H9 (cell line): ENCODE results near the gene INSYN1. TPM values are rescaled to one million over a fixed set of nuclear protein-coding genes. Genes with fewer than 3 reads are reported as not detected.

ENCODE experiments used
- DNase-seq: peaks from one replicate; pipeline ENCODE4 v3.0.0-alpha.2; 2017
- H2AFZ ChIP-seq: one replicate; pipeline ENCODE4 v1.6.1; 2013; ENCODE audit warnings: mild to moderate bottlenecking, low read length, control low read depth, moderate library complexity
- H2AK5ac ChIP-seq: 2 replicates; pipeline ENCODE4 v1.6.1; 2013; ENCODE audit warnings: low read length, control low read depth, mixed read lengths; ENCODE audit not compliant: insufficient read length
- H2BK120ac ChIP-seq: one replicate; pipeline ENCODE4 v1.6.1; 2013; ENCODE audit warnings: low read depth, mild to moderate bottlenecking, low read length, control low read depth, inconsistent platforms; ENCODE audit not compliant: poor library complexity, severe bottlenecking
- H2BK12ac ChIP-seq: 2 replicates; pipeline ENCODE4 v1.6.1; 2013; ENCODE audit warnings: low read length, control low read depth, mixed read lengths, low read depth; ENCODE audit not compliant: insufficient read length
- H2BK15ac ChIP-seq: 2 replicates; pipeline ENCODE4 v1.6.1; 2013; ENCODE audit warnings: low read depth, low read length, control low read depth
- H2BK20ac ChIP-seq: one replicate; pipeline ENCODE4 v1.6.1; 2013; ENCODE audit warnings: low read depth, mild to moderate bottlenecking, low read length, control low read depth, inconsistent platforms; ENCODE audit not compliant: poor library complexity, severe bottlenecking
- H2BK5ac ChIP-seq: 2 replicates; pipeline ENCODE4 v1.6.1; 2013; ENCODE audit warnings: low read length, control low read depth, mixed read lengths; ENCODE audit not compliant: insufficient read length
- H3K14ac ChIP-seq: 2 replicates; pipeline ENCODE4 v1.6.1; 2013; ENCODE audit warnings: low read length, control low read depth; ENCODE audit not compliant: insufficient read depth
- H3K18ac ChIP-seq: 2 replicates; pipeline ENCODE4 v1.6.1; 2013; ENCODE audit warnings: low read depth, mild to moderate bottlenecking, mixed read lengths, low read length, control low read depth; ENCODE audit not compliant: insufficient read length
- H3K23ac ChIP-seq: 2 replicates; pipeline ENCODE4 v1.6.1; 2013; ENCODE audit warnings: low read length, control low read depth, mixed read lengths, low read depth; ENCODE audit not compliant: insufficient read length
- H3K23me2 ChIP-seq: 2 replicates; pipeline ENCODE4 v1.6.1; 2013; ENCODE audit warnings: low read depth, mild to moderate bottlenecking, mixed read lengths, low read length, control low read depth; ENCODE audit not compliant: insufficient read length, poor library complexity, severe bottlenecking
- H3K27ac ChIP-seq: 2 replicates; pipeline ENCODE4 v1.5.1; 2013; ENCODE audit warnings: low read length, control low read depth, mixed read lengths, low read depth; ENCODE audit not compliant: insufficient read length
- H3K27me3 ChIP-seq: 2 replicates; pipeline ENCODE4 v1.6.1; 2013; ENCODE audit warnings: low read length, control low read depth, inconsistent platforms; ENCODE audit not compliant: insufficient read depth
- H3K4ac ChIP-seq: 2 replicates; pipeline ENCODE4 v1.6.1; 2013; ENCODE audit warnings: low read depth, mild to moderate bottlenecking, control low read depth, inconsistent platforms, low read length, moderate library complexity
- H3K4me1 ChIP-seq: 2 replicates; pipeline ENCODE4 v1.6.1; 2013; ENCODE audit warnings: low read length, control low read depth, inconsistent platforms; ENCODE audit not compliant: insufficient read depth
- H3K4me2 ChIP-seq: 2 replicates; pipeline ENCODE4 v1.6.1; 2013; ENCODE audit warnings: low read length, control low read depth, mixed read lengths; ENCODE audit not compliant: insufficient read length, insufficient read depth
- H3K56ac ChIP-seq: 2 replicates; pipeline ENCODE4 v1.6.1; 2013; ENCODE audit warnings: low read depth, mild to moderate bottlenecking, mixed read lengths, low read length, control low read depth; ENCODE audit not compliant: insufficient read length
- H3K79me1 ChIP-seq: 2 replicates; pipeline ENCODE4 v1.6.1; 2013; ENCODE audit warnings: low read depth, mild to moderate bottlenecking, moderate library complexity, low read length, control low read depth, inconsistent platforms; ENCODE audit not compliant: insufficient read depth, poor library complexity, severe bottlenecking
- H3K79me2 ChIP-seq: 2 replicates; pipeline ENCODE4 v1.6.1; 2013; ENCODE audit warnings: low read length, control low read depth, inconsistent platforms; ENCODE audit not compliant: insufficient read depth
- H3K9ac ChIP-seq: 2 replicates; pipeline ENCODE4 v1.6.1; 2013; ENCODE audit warnings: low read length, control low read depth, mixed read lengths; ENCODE audit not compliant: insufficient read length; ENCODE audit errors: extremely low read depth
- H3K9me3 ChIP-seq: one replicate; pipeline ENCODE4 v1.6.1; 2013; ENCODE audit warnings: low read depth, low read length, inconsistent platforms; ENCODE audit not compliant: control insufficient read depth
- H3T11ph ChIP-seq: one replicate; pipeline ENCODE4 v1.6.1; 2013; ENCODE audit warnings: mild to moderate bottlenecking, low read length, control low read depth, inconsistent platforms
- H4K20me1 ChIP-seq: one replicate; pipeline ENCODE4 v1.6.1; 2013; ENCODE audit not compliant: control insufficient read depth, insufficient read length, insufficient read depth
- H4K5ac ChIP-seq: 2 replicates; pipeline ENCODE4 v1.6.1; 2013; ENCODE audit warnings: low read depth, mild to moderate bottlenecking, mixed read lengths, low read length, control low read depth; ENCODE audit not compliant: insufficient read length
- H4K8ac ChIP-seq: replicated peaks from 2 replicates; pipeline ENCODE4 v1.6.1; 2013; ENCODE audit warnings: low read length, control low read depth, mixed read lengths, low read depth; ENCODE audit not compliant: insufficient read length
- H4K91ac ChIP-seq: 2 replicates; pipeline ENCODE4 v1.6.1; 2013; ENCODE audit warnings: low read depth, mild to moderate bottlenecking, moderate library complexity, mixed read lengths, low read length, control low read depth; ENCODE audit not compliant: insufficient read length
- H3K27ac Mint-ChIP-seq, 3 experiments: 2 replicates in 2 of 3; 3 replicates in 1 of 3; pipeline ENCODE4 v1.8.0; 2020 to 2021; ENCODE audit warnings: mixed read lengths in 3 of 3, mild to moderate bottlenecking in 1 of 3, moderate library complexity in 1 of 3
- H3K27me3 Mint-ChIP-seq: 2 replicates; pipeline ENCODE4 v1.8.0; 2021; ENCODE audit warnings: low read depth, mild to moderate bottlenecking, moderate library complexity, mixed read lengths
- H3K36me3 Mint-ChIP-seq, 3 experiments: 2 replicates in 2 of 3; 3 replicates in 1 of 3; pipeline ENCODE4 v1.8.0; 2020 to 2021; ENCODE audit warnings: low read depth in 3 of 3, mixed read lengths in 3 of 3; ENCODE audit not compliant: insufficient read depth in 1 of 3
- H3K4me1 Mint-ChIP-seq, 2 experiments: 2 replicates each; pipeline ENCODE4 v1.8.0; 2020; ENCODE audit warnings: mixed read lengths in 2 of 2
- H3K4me3 Mint-ChIP-seq, 2 experiments: 2 replicates in 1 of 2; 3 replicates in 1 of 2; pipeline ENCODE4 v1.8.0; 2020 to 2021; ENCODE audit warnings: mild to moderate bottlenecking in 2 of 2, mixed read lengths in 2 of 2, moderate library complexity in 1 of 2
- H3K9me3 Mint-ChIP-seq, 2 experiments: 2 replicates in 1 of 2; 3 replicates in 1 of 2; pipeline ENCODE4 v1.8.0; 2020; ENCODE audit warnings: mild to moderate bottlenecking in 2 of 2, mixed read lengths in 2 of 2, moderate library complexity in 1 of 2
- CTCF ChIP-seq: fragments of 200-600 bp; sonication (generic); conservative IDR thresholded peaks from 3 replicates; pipeline ENCODE4 v1.8.0; 2021; ENCODE audit warnings: antibody characterized with exemption, mild to moderate bottlenecking
- WGBS: extraction: QIAGEN DNeasy Blood & Tissue Kit; methylation state at CpG from one replicate; pipeline ENCODE4 v1.1.7; 2013; ENCODE audit warnings: missing lambda C conversion rate, low lambda C conversion rate, mixed read lengths; ENCODE audit not compliant: insufficient read length; ENCODE audit errors: extremely low coverage; 5-methylcytosine and 5-hydroxymethylcytosine counted together
- total RNA-seq: library from RNA; stranded (reverse); gene quantifications from 2 replicates; pipeline ENCODE4 v1.2.1, GENCODE V29; 2021

The INSYN1 gene
- total RNA-seq, 1 experiment from 2014 or later, result 1.9 TPM

- Mint-ChIP-seq H3K4me3 (no peak overlapping the region), H3K9me3 (no peaks in the 10 kb centered on the region; a peak in 1 of 5 replicates), H3K4me1 (peaks cover 41 to 52% of the 10 kb centered on the region in 2 experiments), H3K27me3 (peaks cover 23% of the 10 kb centered on the region), H3K36me3 (no peaks in the 10 kb centered on the region; a peak in 1 of 7 replicates), H3K27ac (no peak overlapping the region)
- H2BK20ac ChIP-seq, result no peak overlapping the region
- no peak overlapping the region for H2AK5ac ChIP-seq
- no peak overlapping the region for H3K4ac ChIP-seq
- H2BK5ac ChIP-seq, result no peak overlapping the region
- H3K79me1 ChIP-seq, result no peaks in the 10 kb centered on the region
- no peak overlapping the region for H2AFZ ChIP-seq
- H3K23me2 ChIP-seq, result no peaks in the 10 kb centered on the region
- H4K5ac ChIP-seq, result no peak overlapping the region
- no peak for TF ChIP-seq CTCF
- no CpG with 5 or more reads among the region's 8 CpGs for WGBS
- no peak overlapping the region for H3K23ac ChIP-seq
- peaks cover 5% of the 10 kb centered on the region for H3K4me1 ChIP-seq
- H3K9ac ChIP-seq, result no peak overlapping the region
- no peak overlapping the region for H4K8ac ChIP-seq
- H3T11ph ChIP-seq, result no peak overlapping the region
- no peak overlapping the region for H2BK12ac ChIP-seq
- H3K56ac ChIP-seq, result no peak overlapping the region
- no peak overlapping the region for H4K91ac ChIP-seq
- no peak for DNase-seq
- H4K20me1 ChIP-seq, result no peaks in the 10 kb centered on the region
- H3K4me2 ChIP-seq, result no peak overlapping the region
- no peaks in the 10 kb centered on the region for H3K79me2 ChIP-seq
- H3K9me3 ChIP-seq, result no peaks in the 10 kb centered on the region
- no peak overlapping the region for H2BK120ac ChIP-seq
- H3K27ac ChIP-seq, result no peak overlapping the region
- H3K18ac ChIP-seq, result no peak overlapping the region
- H2BK15ac ChIP-seq, result no peak overlapping the region
- no peak overlapping the region for H3K14ac ChIP-seq
- no peaks in the 10 kb centered on the region for H3K27me3 ChIP-seq
Measured at GRCh38 chr15:73746261-73746660, 6.9 kb downstream of the INSYN1 start.
